SK-N-SH (cell line): ENCODE measurements around the gene CRYBA2.

Experiments used
- CTCF ChIP-seq: fragments of 200-600 bp; sonication (generic); IDR thresholded peaks from 2 replicates; pipeline ENCODE4 v1.6.1; 2017; ENCODE audit warnings: antibody characterized with exemption, mild to moderate bottlenecking, moderate library complexity
- MAX ChIP-seq: IDR thresholded peaks from 2 replicates; pipeline ENCODE4 v1.4.0; 2012; ENCODE audit warnings: low read depth
- POLR2AphosphoS5 ChIP-seq: IDR thresholded peaks from 2 replicates; pipeline ENCODE4 v1.6.1; 2012; ENCODE audit warnings: low read depth, low read length
- REST ChIP-seq: IDR thresholded peaks from 2 replicates; pipeline ENCODE4 v1.6.1; 2012; ENCODE audit warnings: mild to moderate bottlenecking, low read depth, low read length, moderate library complexity
- RFX5 ChIP-seq: IDR thresholded peaks from 2 replicates; pipeline ENCODE4 v1.6.1; 2012; ENCODE audit warnings: mild to moderate bottlenecking, improper control_type of control experiment, low read length
- TCF12 ChIP-seq: IDR thresholded peaks from 2 replicates; pipeline ENCODE4 v1.4.0; 2012
- USF1 ChIP-seq: IDR thresholded peaks from 2 replicates; pipeline ENCODE4 v1.4.0; 2012; ENCODE audit warnings: low read depth, borderline replicate concordance

- TF ChIP-seq USF1 (no peak), POLR2AphosphoS5 (no peak), TCF12 (no peak), CTCF (no peak), RFX5 (no peak), MAX (no peak), REST (no peak; the same call in 1 of the 2 replicates)
Measured at GRCh38 chr2:218963601-218964000, 29.6 kb downstream of the CRYBA2 start.
